OCI-LY7 (cell line): Measurements from ENCODE around the gene PARD3. TPM values are rescaled to one million over a fixed set of nuclear protein-coding genes. Genes with fewer than 3 reads are reported as not detected.

Experiments
- BruUV-seq: library from RNA; stranded (reverse); fragments of 400-500 nt; replicated peaks from 2 replicates; lab custom pipeline; 2021; lab: Mats Ljungman, UMichigan
- CTCF ChIA-PET: fragments of 300-600 bp; sonication (Branson Sonifier 250); formaldehyde crosslinking; loops from one replicate; lab custom pipeline; 2022; ENCODE audit warnings: antibody characterized with exemption; ENCODE audit not compliant: unreplicated experiment; lab: Charles Lee
- POLR2A ChIA-PET: fragments of 300-600 bp; sonication (Branson Sonifier 250); formaldehyde crosslinking; loops from one replicate; lab custom pipeline; 2022; ENCODE audit warnings: antibody characterized with exemption; lab: Charles Lee
- DNase-seq: peaks from one replicate; pipeline ENCODE4 v3.0.0-alpha.2; 2015; ENCODE audit warnings: low spot score
- H2AFZ ChIP-seq: fragments of 200-600 bp; sonication (generic), shearing (Covaris generic); 2 replicates; pipeline ENCODE4 v1.6.1; 2014; ENCODE audit warnings: mild to moderate bottlenecking, antibody characterized with exemption, low read length, moderate library complexity
- H3K27ac ChIP-seq: fragments of 200-600 bp; sonication (generic); 2 replicates; pipeline ENCODE4 v1.5.1; 2014; ENCODE audit warnings: mixed run types, low read depth, mild to moderate bottlenecking, moderate library complexity, low read length, inconsistent platforms; ENCODE audit not compliant: poor library complexity, severe bottlenecking
- H3K36me3 ChIP-seq: fragments of 200-600 bp; sonication (generic); 2 replicates; pipeline ENCODE4 v1.6.1; 2014; ENCODE audit warnings: mild to moderate bottlenecking, antibody characterized with exemption, low read length, moderate library complexity, mixed read lengths; ENCODE audit not compliant: insufficient read depth
- H3K4me1 ChIP-seq: fragments of 200-600 bp; sonication (generic); 2 replicates; pipeline ENCODE4 v1.5.1; 2014; ENCODE audit warnings: mild to moderate bottlenecking, low read length; ENCODE audit not compliant: insufficient read depth, poor library complexity, severe bottlenecking
- H3K4me2 ChIP-seq: fragments of 200-600 bp; sonication (generic); 2 replicates; pipeline ENCODE4 v1.6.1; 2014; ENCODE audit warnings: mild to moderate bottlenecking, low read length
- H3K4me3 ChIP-seq: fragments of 200-600 bp; sonication (generic); 2 replicates; pipeline ENCODE4 v1.5.1; 2014; ENCODE audit warnings: mild to moderate bottlenecking, low read depth, low read length; ENCODE audit not compliant: poor library complexity, severe bottlenecking
- H3K79me2 ChIP-seq: fragments of 200-600 bp; sonication (generic); 2 replicates; pipeline ENCODE4 v1.6.1; 2016; ENCODE audit warnings: low read depth, mild to moderate bottlenecking, low read length, moderate library complexity, mixed read lengths; ENCODE audit not compliant: insufficient read depth
- H3K9me2 ChIP-seq: fragments of 200-600 bp; sonication (generic); 2 replicates; pipeline ENCODE4 v1.6.1; 2016; ENCODE audit warnings: mild to moderate bottlenecking, low read length, mixed read lengths; ENCODE audit not compliant: insufficient read depth
- H3K9me3 ChIP-seq: fragments of 200-600 bp; sonication (generic); 2 replicates; pipeline ENCODE4 v1.6.1; 2014; ENCODE audit warnings: mild to moderate bottlenecking, mixed run types, low read length, mixed read lengths
- H4K20me1 ChIP-seq: fragments of 200-600 bp; sonication (generic); 2 replicates; pipeline ENCODE4 v1.6.1; 2014; ENCODE audit warnings: mild to moderate bottlenecking, antibody characterized with exemption, low read length, moderate library complexity, mixed read lengths; ENCODE audit not compliant: insufficient read depth
- EZH2phosphoT487 ChIP-seq: fragments of 200-600 bp; sonication (generic); IDR thresholded peaks from 2 replicates; pipeline ENCODE4 v1.6.1; 2018; ENCODE audit warnings: low read depth, borderline replicate concordance, mild to moderate bottlenecking, mixed run types, antibody characterized with exemption, low read length, moderate library complexity, mixed read lengths
- intact Hi-C: fragments of 100-400 bp; cut with micrococcal nuclease; formaldehyde crosslinking; loops from one replicate; pipeline ENCODE4 v1.10.0; 2022; ENCODE audit not compliant: unreplicated experiment
- total RNA-seq, 2 experiments: library from RNA; depleted of rRNA in 1 of 2; stranded (reverse); fragments of >200 nt in 1 of 2; shearing (Covaris generic) in 1 of 2; gene quantifications; 2 replicates each; pipeline ENCODE4 v1.2.3, GENCODE V29; 2014 to 2022
- TF ChIP-seq, protein P1 (sequence below): fragments of 200-600 bp; sonication (generic); conservative IDR thresholded peaks from 2 replicates; pipeline ENCODE4 v1.5.1; 2014; ENCODE audit warnings: mild to moderate bottlenecking, antibody characterized with exemption, low read length, moderate library complexity, mixed read lengths

PARD3 gene
- total RNA-seq, 2 experiments from 2014 or later = not detected

DNA sequence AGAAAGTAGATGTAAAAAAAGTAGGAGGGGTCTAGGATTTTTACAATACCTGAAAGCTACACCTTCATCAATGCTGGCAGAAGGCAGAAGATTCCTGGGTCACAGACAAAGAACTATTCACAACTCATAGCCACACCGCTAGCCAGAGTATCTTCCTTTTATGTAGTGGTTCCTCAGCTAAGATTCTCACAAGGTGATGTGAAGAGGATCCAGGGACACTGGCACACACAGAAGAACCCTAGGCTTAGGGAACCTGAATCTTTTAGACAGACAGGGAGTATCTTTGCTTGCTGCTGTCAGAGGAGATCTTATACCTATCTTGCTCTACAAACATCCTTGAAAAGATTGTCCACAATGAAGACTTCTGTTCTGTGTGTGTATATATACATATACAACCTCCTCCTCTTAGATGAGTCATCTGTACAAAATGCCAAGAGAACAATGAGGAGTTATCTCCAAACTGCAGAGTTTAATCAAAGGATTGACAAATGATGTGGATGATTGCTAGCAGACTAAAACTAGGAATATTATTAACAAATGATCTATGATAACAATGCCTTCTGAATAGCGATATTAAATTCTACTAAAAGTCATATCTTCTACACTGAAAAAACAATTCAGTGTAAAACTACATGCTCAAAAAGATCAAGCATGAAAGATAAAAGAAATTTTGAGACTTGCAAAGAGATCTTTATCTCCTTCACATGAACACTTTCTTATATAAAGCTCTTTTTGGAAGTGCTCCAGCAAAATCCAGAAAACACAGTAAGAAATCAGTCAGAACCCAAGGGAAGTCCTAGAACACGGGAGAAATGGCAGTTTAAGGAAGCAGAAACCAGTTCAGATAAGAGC is 409.3 kb downstream of the PARD3 start:
- H2AFZ ChIP-seq = no peak overlapping the region
- no TSS peak for BruUV-seq
- H3K9me3 ChIP-seq = no peaks in the 10 kb centered on the region
- H4K20me1 ChIP-seq = no peaks in the 10 kb centered on the region
- intact Hi-C loops = no loop called here
- no peak overlapping the region for H3K4me3 ChIP-seq
- H3K27ac ChIP-seq = no peak overlapping the region
- TF ChIP-seq, protein P1, sequence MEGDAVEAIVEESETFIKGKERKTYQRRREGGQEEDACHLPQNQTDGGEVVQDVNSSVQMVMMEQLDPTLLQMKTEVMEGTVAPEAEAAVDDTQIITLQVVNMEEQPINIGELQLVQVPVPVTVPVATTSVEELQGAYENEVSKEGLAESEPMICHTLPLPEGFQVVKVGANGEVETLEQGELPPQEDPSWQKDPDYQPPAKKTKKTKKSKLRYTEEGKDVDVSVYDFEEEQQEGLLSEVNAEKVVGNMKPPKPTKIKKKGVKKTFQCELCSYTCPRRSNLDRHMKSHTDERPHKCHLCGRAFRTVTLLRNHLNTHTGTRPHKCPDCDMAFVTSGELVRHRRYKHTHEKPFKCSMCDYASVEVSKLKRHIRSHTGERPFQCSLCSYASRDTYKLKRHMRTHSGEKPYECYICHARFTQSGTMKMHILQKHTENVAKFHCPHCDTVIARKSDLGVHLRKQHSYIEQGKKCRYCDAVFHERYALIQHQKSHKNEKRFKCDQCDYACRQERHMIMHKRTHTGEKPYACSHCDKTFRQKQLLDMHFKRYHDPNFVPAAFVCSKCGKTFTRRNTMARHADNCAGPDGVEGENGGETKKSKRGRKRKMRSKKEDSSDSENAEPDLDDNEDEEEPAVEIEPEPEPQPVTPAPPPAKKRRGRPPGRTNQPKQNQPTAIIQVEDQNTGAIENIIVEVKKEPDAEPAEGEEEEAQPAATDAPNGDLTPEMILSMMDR = no peak
- no peak for TF ChIP-seq EZH2phosphoT487
- DNase-seq = no peak
- CTCF ChIA-PET = no interaction called here
- H3K4me1 ChIP-seq = no peaks in the 10 kb centered on the region
- H3K36me3 ChIP-seq = no peaks in the 10 kb centered on the region
- no peaks in the 10 kb centered on the region for H3K9me2 ChIP-seq
- POLR2A ChIA-PET = no interaction called here
- H3K4me2 ChIP-seq = no peak overlapping the region
- H3K79me2 ChIP-seq = no peaks in the 10 kb centered on the region

DNA sequence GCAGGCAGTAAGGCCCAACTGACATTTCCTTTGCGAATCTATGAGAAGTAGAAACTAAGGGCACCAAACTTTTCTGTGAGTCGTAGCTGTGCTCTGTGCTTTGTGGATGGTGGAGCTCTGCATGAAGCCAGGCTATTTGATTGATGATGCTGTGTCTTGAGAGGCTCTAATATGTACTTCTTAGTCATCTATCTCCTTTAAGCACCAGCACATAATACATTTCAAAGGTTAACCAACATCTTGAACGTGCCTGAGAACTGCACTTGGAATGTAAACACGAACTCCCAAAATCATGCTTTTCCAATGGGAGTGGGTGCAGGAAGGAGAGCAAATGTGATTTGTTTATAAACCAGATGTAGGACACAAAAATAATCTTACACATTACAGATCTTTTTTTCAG is 411.6 kb downstream of the PARD3 start:
- ChIA-PET POLR2A (interaction anchor here (0.5 kb wide), 1 partner anchor 32 kb away, joined by 4 read pairs; no protein-coding TSS in a partner anchor), CTCF (no interaction called here)
- DNase-seq = no peak
- Histone ChIP-seq H3K4me2 (no peak overlapping the region), H3K27ac (no peak overlapping the region), H3K36me3 (no peaks in the 10 kb centered on the region), H3K9me3 (no peaks in the 10 kb centered on the region), H2AFZ (no peak overlapping the region), H3K4me1 (no peaks in the 10 kb centered on the region), H4K20me1 (no peaks in the 10 kb centered on the region), H3K9me2 (no peaks in the 10 kb centered on the region), H3K4me3 (no peak overlapping the region), H3K79me2 (no peaks in the 10 kb centered on the region)
- no peak for TF ChIP-seq EZH2phosphoT487
- TF ChIP-seq, protein P1 = no peak
- BruUV-seq = no TSS peak
- intact Hi-C loops = no loop called here

DNA sequence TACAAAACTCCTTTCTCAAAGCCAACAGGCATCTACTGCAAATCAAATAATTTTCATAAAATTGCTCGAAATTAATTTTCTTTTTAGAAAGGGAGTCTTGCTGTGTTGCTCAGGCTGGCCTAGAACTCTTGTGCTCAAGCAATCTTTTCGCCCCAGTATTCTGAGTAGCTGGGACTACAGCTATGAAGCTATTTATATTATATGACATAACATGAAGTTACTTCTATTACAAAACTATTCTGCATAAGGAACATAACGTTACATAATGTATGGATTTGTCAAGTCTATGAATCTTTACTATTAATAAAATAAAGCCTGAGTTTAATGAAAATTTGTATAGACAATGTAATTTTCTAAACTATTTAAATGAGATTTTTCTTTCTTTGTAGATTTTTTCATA is 415.0 kb downstream of the PARD3 start:
- no peaks in the 10 kb centered on the region for H3K9me2 ChIP-seq
- H3K36me3 ChIP-seq = no peaks in the 10 kb centered on the region

More for the DNA sequence above, 415.0 kb downstream of the PARD3 start:
- Histone ChIP-seq H3K9me3 (no peaks in the 10 kb centered on the region), H3K79me2 (no peaks in the 10 kb centered on the region), H4K20me1 (no peaks in the 10 kb centered on the region), H3K4me1 (no peaks in the 10 kb centered on the region), H2AFZ (no peak overlapping the region), H3K4me3 (no peak overlapping the region), H3K27ac (no peak overlapping the region), H3K4me2 (no peak overlapping the region)
- ChIA-PET CTCF (no interaction called here), POLR2A (interaction anchor here (0.7 kb wide), 1 partner anchor 144 kb away, joined by 3 read pairs; no protein-coding TSS in a partner anchor)
- DNase-seq = no peak
- intact Hi-C loops = no loop called here
- TF ChIP-seq EZH2phosphoT487 = no peak
- TF ChIP-seq, protein P1 = no peak
- BruUV-seq = no TSS peak
